Stimulated activated CD8-positive, alpha-beta memory T cell treated with anti-CD3 and anti-CD28 coated beads, Interleukin-7, amount 100 ng/mL, for 4 hours (primary cell): ENCODE data around the gene COX5A.

ENCODE experiments used
- DNase-seq, 2 donors: peaks; one replicate each; pipeline ENCODE4 v3.0.0-alpha.2; 2020; ENCODE audit warnings: low read depth in 2 of 2

The COX5A gene

GRCh38 chr15:74937590-74938371 is at the start of gene COX5A:
COX5A (minus strand) TSS chr15:74938073; CDS start chr15:74938014, 59 bp downstream.
- DNase-seq = peak; percentile 83 to 91

- DNase-seq = peak; percentile 15 to 18
Observed at GRCh38 chr15:74983725-74984231, 45.9 kb upstream of the COX5A start.

- DNase-seq = no peak
Observed at GRCh38 chr15:74982183-74982582, 44.3 kb upstream of the COX5A start.

GRCh38 chr15:74978503-74978902 is 40.6 kb upstream of the COX5A start:
- DNase-seq = peak; percentile 8 to 34

GRCh38 chr15:74978077-74978476 is 40.2 kb upstream of the COX5A start:
- no peak for DNase-seq

GRCh38 chr15:74977599-74977998 is 39.7 kb upstream of the COX5A start:
- DNase-seq = no peak

- no peak for DNase-seq
Observed at GRCh38 chr15:74976159-74976558, 38.3 kb upstream of the COX5A start.

GRCh38 chr15:74967670-74968069 is 29.8 kb upstream of the COX5A start:
- no peak for DNase-seq

- DNase-seq = no peak
Observed at GRCh38 chr15:74964794-74965193, 26.9 kb upstream of the COX5A start.

GRCh38 chr15:74963213-74963612 is 25.3 kb upstream of the COX5A start:
- DNase-seq = no peak

GRCh38 chr15:74962671-74963070 is 24.8 kb upstream of the COX5A start:
- no peak for DNase-seq

GRCh38 chr15:74962219-74962618 is 24.3 kb upstream of the COX5A start:
- DNase-seq = no peak

- no peak for DNase-seq
Observed at GRCh38 chr15:74961616-74962015, 23.7 kb upstream of the COX5A start.

GRCh38 chr15:74960995-74961588 is 23.2 kb upstream of the COX5A start:
- no peak for DNase-seq

- no peak for DNase-seq
Observed at GRCh38 chr15:74960286-74960685, 22.4 kb upstream of the COX5A start.

GRCh38 chr15:74959586-74959939 is 21.7 kb upstream of the COX5A start:
- no peak for DNase-seq

- DNase-seq = no peak
Observed at GRCh38 chr15:74958908-74959585, 21.2 kb upstream of the COX5A start.

- DNase-seq = no peak
Observed at GRCh38 chr15:74958320-74958907, 20.5 kb upstream of the COX5A start.

GRCh38 chr15:74957476-74958035 is 19.7 kb upstream of the COX5A start:
- DNase-seq = no peak

- DNase-seq = peak; percentile 26 to 69
Observed at GRCh38 chr15:74956648-74957475, 19.0 kb upstream of the COX5A start, which contains the start of gene RPP25. RPP25 (minus strand) TSS chr15:74956772; CDS start chr15:74956583, 189 bp downstream.
